Cardiac muscle cell (in vitro differentiated cells and primary cell): ENCODE results near the gene NDUFA5. TPM values are rescaled to one million over a fixed set of nuclear protein-coding genes. Genes with fewer than 3 reads are reported as not detected.

Source experiments
- DNase-seq, 2 donors: peaks; one replicate each; pipeline versions ENCODE4 v3.0.0 to v3.0.0-alpha.2; 2010 to 2017; ENCODE audit warnings: low read depth in 1 of 2, low spot score in 1 of 2
- H3K27ac ChIP-seq: fragments of 200-600 bp; sonication (generic); 2 replicates; pipeline ENCODE4 v1.5.1; 2016
- H3K27me3 ChIP-seq: fragments of 200-600 bp; sonication (generic); 2 replicates; pipeline ENCODE4 v1.6.0; 2016; ENCODE audit warnings: control low read depth
- H3K36me3 ChIP-seq: fragments of 200-600 bp; sonication (generic); 2 replicates; pipeline ENCODE4 v1.5.1; 2016; ENCODE audit warnings: control low read depth
- H3K4me1 ChIP-seq: fragments of 200-600 bp; sonication (generic); 2 replicates; pipeline ENCODE4 v1.8.1; 2017; ENCODE audit warnings: low read depth, mild to moderate bottlenecking, mixed run types
- H3K4me3 ChIP-seq: fragments of 200-600 bp; sonication (generic); 2 replicates; pipeline ENCODE4 v1.5.1; 2016; ENCODE audit warnings: mild to moderate bottlenecking
- H3K9me3 ChIP-seq: fragments of 200-600 bp; sonication (generic); 2 replicates; pipeline ENCODE4 v1.5.1; 2017; ENCODE audit warnings: low read depth, mild to moderate bottlenecking, control low read depth
- CTCF ChIP-seq: IDR thresholded peaks from 2 replicates; pipeline ENCODE4 v1.5.1; 2012; ENCODE audit warnings: low read depth, mild to moderate bottlenecking, low read length
- polyA plus RNA-seq: library from polyadenylated mRNA; unstranded; fragments of >200 nt; fragmentation: Nextera tagmentation; extraction: Ambion mirVana; gene quantifications from 2 replicates; pipeline ENCODE4 v1.2.1, GENCODE V29; 2016
- total RNA-seq: library from RNA; depleted of rRNA; stranded (reverse); fragments of >200 nt; gene quantifications from 2 replicates; pipeline ENCODE4 v1.2.3, GENCODE V29; 2016

Gene NDUFA5
- total and polyA plus RNA-seq, 2 experiments from 2014 or later: 64.0 to 217 TPM

GRCh38 chr7:123599766-123600165 lies 42.1 kb upstream of the NDUFA5 start:
- Histone ChIP-seq H3K9me3 (no peaks in the 10 kb centered on the region), H3K4me3 (no peak overlapping the region), H3K27me3 (no peaks in the 10 kb centered on the region), H3K36me3 (no peaks in the 10 kb centered on the region), H3K4me1 (peaks cover 12% of the 10 kb centered on the region), H3K27ac (peak overlapping the region; percentile 41)
- no peak for DNase-seq
- TF ChIP-seq CTCF: no peak

- Histone ChIP-seq H3K9me3 (no peaks in the 10 kb centered on the region), H3K4me3 (no peak overlapping the region), H3K4me1 (peaks cover 12% of the 10 kb centered on the region), H3K36me3 (no peaks in the 10 kb centered on the region), H3K27ac (no peak overlapping the region), H3K27me3 (no peaks in the 10 kb centered on the region)
- no peak for DNase-seq
- no peak for TF ChIP-seq CTCF
Measured at GRCh38 chr7:123598657-123599056, 41.0 kb upstream of the NDUFA5 start.

GRCh38 chr7:123594813-123595241 lies 37.2 kb upstream of the NDUFA5 start:
- Histone ChIP-seq H3K27ac (peak overlapping the region; percentile 69), H3K4me3 (no peak overlapping the region), H3K27me3 (no peaks in the 10 kb centered on the region), H3K4me1 (peaks cover 9% of the 10 kb centered on the region), H3K9me3 (no peaks in the 10 kb centered on the region), H3K36me3 (no peaks in the 10 kb centered on the region)
- DNase-seq: peak in 1 of 2 donors; percentile 38
- TF ChIP-seq CTCF: no peak

- H3K27ac ChIP-seq: no peak overlapping the region
Measured at GRCh38 chr7:123588376-123588775, 30.8 kb upstream of the NDUFA5 start.

GRCh38 chr7:123583821-123584220 lies 26.2 kb upstream of the NDUFA5 start:
- Histone ChIP-seq H3K27me3 (no peaks in the 10 kb centered on the region), H3K9me3 (no peaks in the 10 kb centered on the region), H3K4me1 (no peaks in the 10 kb centered on the region), H3K4me3 (no peak overlapping the region), H3K27ac (no peak overlapping the region), H3K36me3 (no peaks in the 10 kb centered on the region)
- no peak for DNase-seq
- TF ChIP-seq CTCF: no peak

More at GRCh38 chr7:123588376-123588775, 30.8 kb upstream of the NDUFA5 start:
- no peak for TF ChIP-seq CTCF
- Histone ChIP-seq H3K36me3 (no peaks in the 10 kb centered on the region), H3K4me3 (no peak overlapping the region), H3K9me3 (no peaks in the 10 kb centered on the region), H3K27me3 (no peaks in the 10 kb centered on the region), H3K4me1 (no peaks in the 10 kb centered on the region)
- no peak for DNase-seq

GRCh38 chr7:123581162-123581459 lies 23.5 kb upstream of the NDUFA5 start:
- no peak for DNase-seq
- TF ChIP-seq CTCF: no peak

More at GRCh38 chr7:123581162-123581459, 23.5 kb upstream of the NDUFA5 start:
- Histone ChIP-seq H3K27ac (no peak overlapping the region), H3K4me1 (no peaks in the 10 kb centered on the region), H3K9me3 (no peaks in the 10 kb centered on the region), H3K36me3 (no peaks in the 10 kb centered on the region), H3K4me3 (no peak overlapping the region), H3K27me3 (no peaks in the 10 kb centered on the region)
